ENCODE results near the gene APLP2.

APLP2 gene

DNA sequence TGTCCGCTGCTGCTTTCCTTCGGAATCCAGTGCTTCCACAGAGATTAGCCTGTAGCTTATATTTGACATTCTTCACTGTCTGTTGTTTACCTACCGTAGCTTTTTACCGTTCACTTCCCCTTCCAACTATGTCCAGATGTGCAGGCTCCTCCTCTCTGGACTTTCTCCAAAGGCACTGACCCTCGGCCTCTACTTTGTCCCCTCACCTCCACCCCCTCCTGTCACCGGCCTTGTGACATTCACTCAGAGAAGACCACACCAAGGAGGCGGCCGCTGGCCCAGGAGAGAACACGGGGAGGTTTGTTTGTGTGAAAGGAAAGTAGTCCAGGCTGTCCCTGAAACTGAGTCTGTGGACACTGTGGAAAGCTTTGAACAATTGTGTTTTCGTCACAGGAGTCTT lies 74.4 kb downstream of the APLP2 start:
- no peak for DNase-seq (ENCODE audit: low spot score)
- Mint-ChIP-seq H3K4me1 (ENCODE audit: low read depth) (peaks cover 5% of the 10 kb centered on the region), H3K36me3 (ENCODE audit: low read depth) (no peaks in the 10 kb centered on the region), H3K4me3 (no peak overlapping the region), H3K27me3 (ENCODE audit: low read depth) (no peaks in the 10 kb centered on the region), H3K9me3 (no peaks in the 10 kb centered on the region), H3K27ac (no peak overlapping the region)

- Mint-ChIP-seq H3K4me3 (no peak overlapping the region), H3K4me1 (ENCODE audit: low read depth) (peaks cover 5% of the 10 kb centered on the region), H3K27me3 (ENCODE audit: low read depth) (no peaks in the 10 kb centered on the region), H3K9me3 (no peaks in the 10 kb centered on the region), H3K36me3 (ENCODE audit: low read depth) (no peaks in the 10 kb centered on the region), H3K27ac (no peak overlapping the region)
- no peak for DNase-seq (ENCODE audit: low spot score)
Observed at GRCh38 chr11:130144861-130145281, 75.2 kb downstream of the APLP2 start.

GRCh38 chr11:130145311-130145812 lies 75.7 kb downstream of the APLP2 start:
- H3K4me1 Mint-ChIP-seq (ENCODE audit: low read depth): peaks cover 5% of the 10 kb centered on the region
- no peak overlapping the region for H3K27ac Mint-ChIP-seq
- no peaks in the 10 kb centered on the region for H3K27me3 Mint-ChIP-seq (ENCODE audit: low read depth)
- no peaks in the 10 kb centered on the region for H3K9me3 Mint-ChIP-seq
- DNase-seq (ENCODE audit: low spot score): no peak
- H3K4me3 Mint-ChIP-seq: no peak overlapping the region
- H3K36me3 Mint-ChIP-seq (ENCODE audit: low read depth): no peaks in the 10 kb centered on the region

DNA sequence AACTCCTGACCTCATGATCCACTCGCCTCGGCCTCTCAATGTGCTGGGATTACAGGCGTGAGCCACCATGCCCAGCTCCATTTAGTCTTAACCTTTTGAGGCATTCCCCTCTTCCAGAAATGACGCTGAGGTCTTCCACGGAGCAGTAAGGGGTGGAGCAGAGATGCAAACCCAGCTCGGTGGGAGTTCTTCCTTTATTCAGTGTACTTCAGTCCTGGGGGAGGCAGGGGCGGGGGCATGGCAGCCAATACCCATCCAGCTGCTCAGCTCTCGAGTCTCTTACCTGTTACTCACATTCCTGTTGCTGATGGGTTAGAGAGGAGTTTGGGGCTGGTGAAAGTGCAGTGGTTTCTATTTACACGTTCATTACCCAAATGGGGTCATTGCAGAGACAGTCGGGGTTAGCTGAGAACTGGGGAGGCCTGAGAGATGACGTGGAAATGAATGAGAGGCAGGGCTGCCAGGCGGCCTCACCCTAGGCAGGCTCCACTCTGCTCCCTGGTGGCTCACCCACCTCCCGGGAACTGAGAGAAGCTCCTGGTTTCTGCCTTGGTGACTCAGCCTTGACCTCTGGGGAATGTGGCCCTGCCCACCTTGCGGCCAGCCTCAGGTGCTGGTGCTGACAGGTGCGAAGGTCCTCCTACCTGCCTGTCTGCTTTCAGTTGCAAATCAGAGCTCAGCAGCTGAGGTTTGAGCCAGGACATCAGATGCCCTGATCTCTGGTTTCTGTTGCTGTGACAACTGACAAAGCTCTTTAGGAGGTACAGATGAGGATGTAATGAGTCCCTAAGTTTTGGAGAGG lies 76.5 kb downstream of the APLP2 start:
- no peak for DNase-seq (ENCODE audit: low spot score)
- Mint-ChIP-seq H3K4me1 (ENCODE audit: low read depth) (peaks cover 5% of the 10 kb centered on the region), H3K27me3 (ENCODE audit: low read depth) (no peaks in the 10 kb centered on the region), H3K27ac (no peak overlapping the region), H3K36me3 (ENCODE audit: low read depth) (no peaks in the 10 kb centered on the region), H3K9me3 (no peaks in the 10 kb centered on the region), H3K4me3 (no peak overlapping the region)

DNA sequence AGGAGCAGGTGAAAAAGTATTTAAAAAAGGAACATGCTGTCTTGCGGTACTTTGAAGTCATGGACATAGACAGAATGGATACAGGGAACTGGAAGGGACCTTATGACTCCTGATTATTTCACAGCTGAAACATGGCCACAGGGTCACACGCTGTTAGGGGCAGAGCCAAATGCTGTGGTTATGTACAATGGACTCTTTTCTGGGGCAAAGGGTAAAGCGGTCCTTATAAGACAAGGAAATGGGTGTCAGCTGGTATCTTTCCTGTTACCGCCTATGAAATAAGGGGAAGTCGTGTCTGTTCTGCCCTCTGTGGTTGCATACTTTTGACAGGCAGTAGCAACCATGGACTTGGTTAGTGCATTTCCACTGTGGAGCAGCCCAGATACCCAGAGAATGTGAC lies 77.1 kb downstream of the APLP2 start:
- Mint-ChIP-seq H3K9me3 (no peaks in the 10 kb centered on the region), H3K27ac (no peak overlapping the region), H3K4me1 (ENCODE audit: low read depth) (peaks cover 5% of the 10 kb centered on the region), H3K4me3 (no peak overlapping the region), H3K36me3 (ENCODE audit: low read depth) (no peaks in the 10 kb centered on the region), H3K27me3 (ENCODE audit: low read depth) (no peaks in the 10 kb centered on the region)
- no peak for DNase-seq (ENCODE audit: low spot score)

DNA sequence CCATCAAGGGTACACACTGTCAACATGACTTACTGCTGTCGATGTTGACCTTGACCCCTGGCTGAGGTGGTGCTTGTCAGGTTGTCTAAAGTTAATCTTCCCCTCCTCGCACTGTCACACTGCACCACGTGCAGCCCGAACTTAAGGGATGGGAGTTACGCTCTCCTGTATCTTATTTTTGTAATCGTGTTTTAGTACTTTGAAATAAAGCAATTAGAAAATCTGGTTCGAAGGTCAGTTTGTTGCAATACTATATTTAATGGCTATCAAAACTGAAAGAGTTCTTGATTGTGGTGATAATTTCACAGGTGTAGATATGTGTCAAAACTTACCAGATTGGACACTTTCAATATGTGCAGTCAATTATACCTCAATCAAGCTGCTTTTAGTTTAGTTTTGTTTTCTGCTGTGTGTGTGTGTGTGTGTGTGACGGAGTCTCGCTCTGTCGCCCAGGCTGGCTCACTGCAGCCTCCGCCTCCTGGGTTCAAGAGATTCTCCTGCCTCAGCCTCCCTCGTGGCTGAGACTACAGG lies 79.2 kb downstream of the APLP2 start:
- H3K4me3 Mint-ChIP-seq: no peak overlapping the region
- peaks cover 5% of the 10 kb centered on the region for H3K4me1 Mint-ChIP-seq (ENCODE audit: low read depth)
- no peaks in the 10 kb centered on the region for H3K9me3 Mint-ChIP-seq
- H3K27me3 Mint-ChIP-seq (ENCODE audit: low read depth): no peaks in the 10 kb centered on the region
- no peaks in the 10 kb centered on the region for H3K36me3 Mint-ChIP-seq (ENCODE audit: low read depth)
- DNase-seq (ENCODE audit: low spot score): no peak
- H3K27ac Mint-ChIP-seq: no peak overlapping the region

GRCh38 chr11:130150790-130151189 lies 81.1 kb downstream of the APLP2 start:
- no peak overlapping the region for H3K27ac Mint-ChIP-seq
- H3K4me1 Mint-ChIP-seq (ENCODE audit: low read depth): peaks cover 5% of the 10 kb centered on the region
- no peak for DNase-seq (ENCODE audit: low spot score)
- no peaks in the 10 kb centered on the region for H3K36me3 Mint-ChIP-seq (ENCODE audit: low read depth)
- H3K27me3 Mint-ChIP-seq (ENCODE audit: low read depth): no peaks in the 10 kb centered on the region
- no peaks in the 10 kb centered on the region for H3K9me3 Mint-ChIP-seq
- no peak overlapping the region for H3K4me3 Mint-ChIP-seq

GRCh38 chr11:130151196-130151595 lies 81.5 kb downstream of the APLP2 start:
- peaks cover 5% of the 10 kb centered on the region for H3K4me1 Mint-ChIP-seq (ENCODE audit: low read depth)
- H3K27me3 Mint-ChIP-seq (ENCODE audit: low read depth): no peaks in the 10 kb centered on the region
- no peak for DNase-seq (ENCODE audit: low spot score)
- no peaks in the 10 kb centered on the region for H3K36me3 Mint-ChIP-seq (ENCODE audit: low read depth)
- H3K9me3 Mint-ChIP-seq: no peaks in the 10 kb centered on the region
- no peak overlapping the region for H3K4me3 Mint-ChIP-seq
- H3K27ac Mint-ChIP-seq: no peak overlapping the region

- Mint-ChIP-seq H3K9me3 (no peaks in the 10 kb centered on the region), H3K4me3 (no peak overlapping the region), H3K4me1 (ENCODE audit: low read depth) (peaks cover 1% of the 10 kb centered on the region), H3K27ac (no peak overlapping the region), H3K27me3 (ENCODE audit: low read depth) (peaks cover 34% of the 10 kb centered on the region), H3K36me3 (ENCODE audit: low read depth) (no peaks in the 10 kb centered on the region)
- no peak for DNase-seq (ENCODE audit: low spot score)
Observed at GRCh38 chr11:130156108-130157022, 86.7 kb downstream of the APLP2 start.

- Mint-ChIP-seq H3K4me1 (ENCODE audit: low read depth) (peaks cover 1% of the 10 kb centered on the region), H3K36me3 (ENCODE audit: low read depth) (no peaks in the 10 kb centered on the region), H3K27me3 (ENCODE audit: low read depth) (peaks cover 40% of the 10 kb centered on the region), H3K9me3 (no peaks in the 10 kb centered on the region), H3K27ac (no peak overlapping the region), H3K4me3 (no peak overlapping the region)
- no peak for DNase-seq (ENCODE audit: low spot score)
Observed at GRCh38 chr11:130157101-130157500, 87.4 kb downstream of the APLP2 start.

GRCh38 chr11:130157840-130158239 lies 88.1 kb downstream of the APLP2 start:
- no peaks in the 10 kb centered on the region for H3K36me3 Mint-ChIP-seq (ENCODE audit: low read depth)
- H3K27me3 Mint-ChIP-seq (ENCODE audit: low read depth): peaks cover 44% of the 10 kb centered on the region
- no peak for DNase-seq (ENCODE audit: low spot score)
- no peak overlapping the region for H3K27ac Mint-ChIP-seq
- no peaks in the 10 kb centered on the region for H3K9me3 Mint-ChIP-seq
- no peak overlapping the region for H3K4me3 Mint-ChIP-seq
- peaks cover 1% of the 10 kb centered on the region for H3K4me1 Mint-ChIP-seq (ENCODE audit: low read depth)

DNA sequence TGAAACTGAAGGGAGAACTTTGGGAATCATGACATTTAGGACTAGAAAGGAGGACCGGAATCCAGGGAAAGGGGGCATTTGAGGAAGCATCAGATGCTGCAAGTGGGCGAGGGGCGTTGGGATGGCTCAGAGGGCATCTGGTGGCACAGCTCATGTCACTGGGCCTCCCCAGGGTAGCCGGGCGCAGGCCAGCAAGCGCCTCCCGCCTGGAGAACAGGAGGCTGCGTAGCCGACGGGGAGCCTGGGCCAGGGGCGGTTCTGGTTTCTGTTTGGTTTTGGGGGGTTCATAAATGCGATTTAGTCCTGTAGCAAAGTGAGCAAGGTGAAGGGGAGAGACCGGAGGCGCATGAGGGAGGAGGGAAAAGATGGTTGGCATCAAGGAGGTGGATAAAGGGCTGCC lies 89.4 kb downstream of the APLP2 start:
- peak overlapping the region; percentile 37 for H3K4me3 Mint-ChIP-seq
- H3K36me3 Mint-ChIP-seq (ENCODE audit: low read depth): no peaks in the 10 kb centered on the region
- H3K4me1 Mint-ChIP-seq (ENCODE audit: low read depth): peaks cover 1% of the 10 kb centered on the region
- no peak overlapping the region for H3K27ac Mint-ChIP-seq
- H3K9me3 Mint-ChIP-seq: no peaks in the 10 kb centered on the region
- no peak for DNase-seq (ENCODE audit: low spot score)
- H3K27me3 Mint-ChIP-seq (ENCODE audit: low read depth): peaks cover 53% of the 10 kb centered on the region

GRCh38 chr11:130159657-130160497 lies 90.2 kb downstream of the APLP2 start, which contains the start of gene ST14:
Gene ST14 (plus strand): TSS chr11:130159782. CDS start chr11:130159980, 198 bp downstream.
- peak within 1 kb of the TSS; percentile 37 for H3K4me3 Mint-ChIP-seq
- DNase-seq (ENCODE audit: low spot score): no peak
- no peaks in the 10 kb centered on the region for H3K36me3 Mint-ChIP-seq (ENCODE audit: low read depth)
- peaks cover 1% of the 10 kb centered on the region for H3K4me1 Mint-ChIP-seq (ENCODE audit: low read depth)
- H3K27me3 Mint-ChIP-seq (ENCODE audit: low read depth): peaks cover 53% of the 10 kb centered on the region
- no peak within 1 kb of the TSS for H3K27ac Mint-ChIP-seq
- no peaks in the 10 kb centered on the region for H3K9me3 Mint-ChIP-seq

Measured in T-helper 2 cell treated with Interferon-gamma antibody and Interleukin-4, amounts not matched to agents 5 μg/mL and 100 μg/mL, for 36 hours (primary cell).